ENCODE measurements around the gene RAP1A.
"Not testable (repeated sequence)": the region's sequence is repeated elsewhere in the genome, so short reads cannot be mapped to it uniquely, and the experiment has no call there.

RAP1A gene

GRCh38 chr1:111737216-111738132, 117.9 kb downstream of the RAP1A start:
- peak; percentile 25 for DNase-seq (ENCODE audit: low spot score)

- DNase-seq (ENCODE audit: low spot score), result no peak
These were observed 118.5 kb downstream of the RAP1A start for GRCh38 chr1:111738133-111738435.

- DNase-seq (ENCODE audit: low spot score), result peak; percentile 78
These were observed 119.0 kb downstream of the RAP1A start for GRCh38 chr1:111738436-111739193.

- peak; percentile 88 for DNase-seq (ENCODE audit: low spot score)
These were observed 119.8 kb downstream of the RAP1A start, which contains the start of gene INKA2 for GRCh38 chr1:111739194-111739924. INKA2 (minus strand) TSS chr1:111739395; CDS start chr1:111739242, 153 bp downstream.

- peak; percentile 78 for DNase-seq (ENCODE audit: low spot score)
These were observed 120.6 kb downstream of the RAP1A start for GRCh38 chr1:111739925-111740765.

- DNase-seq (ENCODE audit: low spot score), result not testable (repeated sequence)
These were observed 122.7 kb downstream of the RAP1A start for GRCh38 chr1:111742292-111742691.

GRCh38 chr1:111742938-111743549, 123.5 kb downstream of the RAP1A start:
- DNase-seq (ENCODE audit: low spot score), result no peak

- DNase-seq (ENCODE audit: low spot score), result no peak
These were observed 124.1 kb downstream of the RAP1A start for GRCh38 chr1:111743679-111744101.

GRCh38 chr1:111745675-111746613, 126.4 kb downstream of the RAP1A start:
- DNase-seq (ENCODE audit: low spot score), result no peak

- no peak for DNase-seq (ENCODE audit: low spot score)
These were observed 127.0 kb downstream of the RAP1A start for GRCh38 chr1:111746614-111746999.

GRCh38 chr1:111747282-111747734, 127.7 kb downstream of the RAP1A start:
- peak; percentile 21 for DNase-seq (ENCODE audit: low spot score)

- no peak for DNase-seq (ENCODE audit: low spot score)
These were observed 128.4 kb downstream of the RAP1A start for GRCh38 chr1:111747947-111748346.

- no peak for DNase-seq (ENCODE audit: low spot score)
These were observed 130.0 kb downstream of the RAP1A start for GRCh38 chr1:111749628-111750027.

GRCh38 chr1:111750856-111751255, 131.3 kb downstream of the RAP1A start:
- no peak for DNase-seq (ENCODE audit: low spot score)

GRCh38 chr1:111751906-111752575, 132.5 kb downstream of the RAP1A start:
- no peak for DNase-seq (ENCODE audit: low spot score)

GRCh38 chr1:111754984-111755330, 135.4 kb downstream of the RAP1A start:
- DNase-seq (ENCODE audit: low spot score), result no peak

- peak; percentile 91 for DNase-seq (ENCODE audit: low spot score)
These were observed 135.9 kb downstream of the RAP1A start, which contains the start of gene DDX20 for GRCh38 chr1:111755331-111756123. DDX20 (plus strand) TSS chr1:111755901; CDS start chr1:111755925, 24 bp downstream.

GRCh38 chr1:111756124-111756513, 136.5 kb downstream of the RAP1A start:
- DNase-seq (ENCODE audit: low spot score), result no peak
